Karpas-422 (cell line): Measurements from ENCODE around the gene MARF1. TPM values are rescaled to one million over a fixed set of nuclear protein-coding genes. Genes with fewer than 3 reads are reported as not detected.
"Not testable (repeated sequence)": the region's sequence is repeated elsewhere in the genome, so short reads cannot be mapped to it uniquely, and the experiment has no call there.

ENCODE experiments used
- DNase-seq: peaks from one replicate; pipeline ENCODE4 v3.0.0-alpha.2; 2015
- H2AFZ ChIP-seq: fragments of 200-600 bp; sonication (generic); 2 replicates; pipeline ENCODE4 v1.6.1; 2014; ENCODE audit warnings: antibody characterized with exemption, low read length, mixed read lengths
- H3K27ac ChIP-seq: fragments of 200-600 bp; sonication (generic); 2 replicates; pipeline ENCODE4 v1.5.1; 2014; ENCODE audit warnings: mild to moderate bottlenecking, low read length, moderate library complexity
- H3K27me3 ChIP-seq: fragments of 200-600 bp; sonication (generic); 2 replicates; pipeline ENCODE4 v1.6.1; 2014; ENCODE audit warnings: low read length, mixed read lengths
- H3K36me3 ChIP-seq: fragments of 200-600 bp; sonication (generic); 2 replicates; pipeline ENCODE4 v1.6.1; 2014; ENCODE audit warnings: low read length, mixed read lengths; ENCODE audit not compliant: insufficient read depth
- H3K4me1 ChIP-seq: fragments of 200-600 bp; sonication (generic); 2 replicates; pipeline ENCODE4 v1.6.1; 2014; ENCODE audit warnings: mild to moderate bottlenecking, low read length, mixed read lengths
- H3K4me2 ChIP-seq: fragments of 200-600 bp; sonication (generic); 2 replicates; pipeline ENCODE4 v1.6.1; 2014; ENCODE audit warnings: low read length, low read depth, mild to moderate bottlenecking; ENCODE audit not compliant: poor library complexity, severe bottlenecking
- H3K4me3 ChIP-seq: fragments of 200-600 bp; sonication (generic); 2 replicates; pipeline ENCODE4 v1.5.1; 2014; ENCODE audit warnings: mild to moderate bottlenecking, antibody characterized with exemption, low read length, mixed read lengths
- H3K79me2 ChIP-seq: fragments of 200-600 bp; sonication (generic); 2 replicates; pipeline ENCODE4 v1.6.1; 2014; ENCODE audit warnings: mild to moderate bottlenecking, low read length, mixed read lengths
- H3K9ac ChIP-seq: fragments of 200-600 bp; sonication (generic); 2 replicates; pipeline ENCODE4 v1.6.0; 2014; ENCODE audit warnings: low read length
- H3K9me2 ChIP-seq: fragments of 200-600 bp; sonication (generic), shearing (Covaris generic); replicated peaks from 2 replicates; pipeline ENCODE4 v1.6.0; 2014; ENCODE audit warnings: mild to moderate bottlenecking, low read length, moderate library complexity; ENCODE audit not compliant: insufficient read depth
- H3K9me3 ChIP-seq: fragments of 300-700, 200-600 bp; sonication (generic); 2 replicates; pipeline ENCODE4 v1.6.1; 2014; ENCODE audit warnings: low read length, mixed read lengths
- H4K20me1 ChIP-seq: fragments of 200-600 bp; sonication (generic); 2 replicates; pipeline ENCODE4 v1.6.1; 2014; ENCODE audit warnings: mild to moderate bottlenecking, antibody characterized with exemption, low read length, low read depth; ENCODE audit not compliant: insufficient read depth
- total RNA-seq: library from RNA; depleted of rRNA; stranded (reverse); fragments of >200 nt; shearing (Covaris generic); gene quantifications from 2 replicates; pipeline ENCODE4 v1.2.3, GENCODE V29; 2014; ENCODE audit warnings: low replicate concordance; rRNA removed

Gene MARF1
- 58.6 and 73.1 TPM in 2 replicates for total RNA-seq

GRCh38 chr16:15643048-15643945, at the start of gene MARF1:
Gene MARF1 (minus strand): TSS chr16:15643154. CDS start chr16:15639233, 3,921 bp downstream.
- Histone ChIP-seq H3K9me2 (no peaks in the 10 kb centered on the region), H4K20me1 (no peaks in the 10 kb centered on the region), H3K27me3 (no peaks in the 10 kb centered on the region), H3K4me1 (peaks cover 66% of the 10 kb centered on the region), H3K79me2 (peaks cover 32% of the 10 kb centered on the region), H3K4me2 (peak within 1 kb of the TSS; percentile 97), H3K9ac (peak within 1 kb of the TSS; percentile 89), H3K27ac (peak within 1 kb of the TSS; percentile 97), H3K4me3 (peak within 1 kb of the TSS; percentile 85), H3K36me3 (peaks cover 7% of the 10 kb centered on the region; the same call in 1 of the 2 replicates), H3K9me3 (no peaks in the 10 kb centered on the region), H2AFZ (peak within 1 kb of the TSS; percentile 51)
- peak; percentile 99 for DNase-seq

- H2AFZ ChIP-seq, DNase-seq: not testable (repeated sequence)
Measured at GRCh38 chr16:15692508-15692907, 49.6 kb upstream of the MARF1 start.

GRCh38 chr16:15691046-15691445, 48.1 kb upstream of the MARF1 start:
- Histone ChIP-seq H3K27ac (no peak overlapping the region), H3K4me3 (no peak overlapping the region), H3K9me2 (no peaks in the 10 kb centered on the region), H3K36me3 (peaks cover 28% of the 10 kb centered on the region; the same call in 1 of the 2 replicates), H4K20me1 (no peaks in the 10 kb centered on the region), H2AFZ (no peak overlapping the region), H3K4me1 (no peaks in the 10 kb centered on the region), H3K79me2 (no peaks in the 10 kb centered on the region), H3K27me3 (no peaks in the 10 kb centered on the region), H3K4me2 (no peak overlapping the region), H3K9ac (no peak overlapping the region), H3K9me3 (no peaks in the 10 kb centered on the region)
- no peak for DNase-seq

More at GRCh38 chr16:15692508-15692907, 49.6 kb upstream of the MARF1 start:
- H3K27me3 ChIP-seq, H3K4me2 ChIP-seq, H3K79me2 ChIP-seq, H4K20me1 ChIP-seq, H3K9me3 ChIP-seq, H3K4me1 ChIP-seq, H3K27ac ChIP-seq, H3K9ac ChIP-seq, H3K4me3 ChIP-seq, H3K9me2 ChIP-seq: not testable (repeated sequence)
- peaks cover 34% of the 10 kb centered on the region; the same call in 1 of the 2 replicates for H3K36me3 ChIP-seq

- no peaks in the 10 kb centered on the region for H3K9me3 ChIP-seq
- no peaks in the 10 kb centered on the region for H3K9me2 ChIP-seq
- no peaks in the 10 kb centered on the region; the same call in 1 of the 2 replicates for H4K20me1 ChIP-seq
- no peak overlapping the region for H3K4me2 ChIP-seq
- DNase-seq, result no peak
- no peak overlapping the region for H2AFZ ChIP-seq
- H3K27me3 ChIP-seq, result no peaks in the 10 kb centered on the region
- no peak overlapping the region for H3K27ac ChIP-seq
- no peak overlapping the region for H3K9ac ChIP-seq
- H3K4me3 ChIP-seq, result no peak overlapping the region
- peaks cover 23% of the 10 kb centered on the region; the same call in 1 of the 2 replicates for H3K36me3 ChIP-seq
- no peaks in the 10 kb centered on the region for H3K4me1 ChIP-seq
- no peaks in the 10 kb centered on the region for H3K79me2 ChIP-seq
Measured at GRCh38 chr16:15690296-15690695, 47.3 kb upstream of the MARF1 start.

- no peak overlapping the region for H3K4me3 ChIP-seq
- H3K9ac ChIP-seq, result no peak overlapping the region
- H2AFZ ChIP-seq, result no peak overlapping the region
- peaks cover 23% of the 10 kb centered on the region; the same call in 1 of the 2 replicates for H3K36me3 ChIP-seq
- H4K20me1 ChIP-seq, result no peaks in the 10 kb centered on the region; the same call in 1 of the 2 replicates
- no peak overlapping the region for H3K4me2 ChIP-seq
- H3K9me3 ChIP-seq, result no peaks in the 10 kb centered on the region
- DNase-seq, result no peak
- H3K9me2 ChIP-seq, result no peaks in the 10 kb centered on the region
- H3K27me3 ChIP-seq, result no peaks in the 10 kb centered on the region
- no peaks in the 10 kb centered on the region for H3K4me1 ChIP-seq
- no peaks in the 10 kb centered on the region for H3K79me2 ChIP-seq
- no peak overlapping the region for H3K27ac ChIP-seq
Measured at GRCh38 chr16:15689290-15689689, 46.3 kb upstream of the MARF1 start.

GRCh38 chr16:15686287-15686686, 43.3 kb upstream of the MARF1 start:
- H3K4me3 ChIP-seq, result no peak overlapping the region
- no peaks in the 10 kb centered on the region for H3K9me3 ChIP-seq
- H3K79me2 ChIP-seq, result peaks cover 15% of the 10 kb centered on the region
- H2AFZ ChIP-seq, result no peak overlapping the region
- DNase-seq, result no peak
- peaks cover 23% of the 10 kb centered on the region; the same call in 1 of the 2 replicates for H3K36me3 ChIP-seq
- no peak overlapping the region for H3K27ac ChIP-seq
- H4K20me1 ChIP-seq, result no peaks in the 10 kb centered on the region; the same call in 1 of the 2 replicates
- H3K4me2 ChIP-seq, result no peak overlapping the region
- H3K27me3 ChIP-seq, result no peaks in the 10 kb centered on the region
- H3K9me2 ChIP-seq, result no peaks in the 10 kb centered on the region
- H3K4me1 ChIP-seq, result no peaks in the 10 kb centered on the region
- no peak overlapping the region for H3K9ac ChIP-seq

- H3K4me2 ChIP-seq, result no peak overlapping the region
- H3K27me3 ChIP-seq, result no peaks in the 10 kb centered on the region
- no peaks in the 10 kb centered on the region for H3K9me3 ChIP-seq
- H2AFZ ChIP-seq, result no peak overlapping the region
- H3K36me3 ChIP-seq, result peaks cover 9% of the 10 kb centered on the region; the same call in 1 of the 2 replicates
- no peaks in the 10 kb centered on the region for H3K4me1 ChIP-seq
- H3K9me2 ChIP-seq, result no peaks in the 10 kb centered on the region
- peak; percentile 76 for DNase-seq
- peaks cover 22% of the 10 kb centered on the region for H3K79me2 ChIP-seq
- H3K4me3 ChIP-seq, result no peak overlapping the region
- no peak overlapping the region for H3K9ac ChIP-seq
- no peaks in the 10 kb centered on the region; the same call in 1 of the 2 replicates for H4K20me1 ChIP-seq
- H3K27ac ChIP-seq, result no peak overlapping the region
Measured at GRCh38 chr16:15682105-15682570, 39.2 kb upstream of the MARF1 start.

GRCh38 chr16:15677447-15677846, 34.5 kb upstream of the MARF1 start:
- Histone ChIP-seq H3K79me2 (peaks cover 17% of the 10 kb centered on the region), H3K27me3 (no peaks in the 10 kb centered on the region), H3K4me2 (no peak overlapping the region), H3K9me2 (no peaks in the 10 kb centered on the region), H3K9me3 (no peaks in the 10 kb centered on the region), H3K4me3 (no peak overlapping the region), H3K36me3 (peaks cover 11% of the 10 kb centered on the region; the same call in 1 of the 2 replicates), H3K27ac (no peak overlapping the region), H3K4me1 (no peaks in the 10 kb centered on the region), H3K9ac (no peak overlapping the region), H4K20me1 (no peaks in the 10 kb centered on the region), H2AFZ (no peak overlapping the region)
- DNase-seq, result no peak
